ENCODE measurements around the gene OR2L2.
"Not testable (repeated sequence)": the region's sequence is repeated elsewhere in the genome, so short reads cannot be mapped to it uniquely, and the experiment has no call there.

Gene OR2L2

GRCh38 chr1:248055261-248055660, 25.4 kb downstream of the OR2L2 start:
- DNase-seq (ENCODE audit: low read depth): no peak
- Histone ChIP-seq H3K9ac (ENCODE audit: low read length) (no peak overlapping the region), H3K27me3 (replicated peaks; ENCODE audit: control insufficient read depth, insufficient read depth, low read length) (no peaks in the 10 kb centered on the region), H3K9me3 (ENCODE audit: control insufficient read depth, low read length) (peaks cover 12% of the 10 kb centered on the region), H3K4me1 (ENCODE audit: control insufficient read depth, insufficient read depth, low read length) (no peaks in the 10 kb centered on the region), H3K4me3 (ENCODE audit: low read length) (no peak overlapping the region), H3K36me3 (ENCODE audit: control insufficient read depth, insufficient read depth, low read length, severe bottlenecking) (no peaks in the 10 kb centered on the region)

GRCh38 chr1:248065071-248065470, 35.2 kb downstream of the OR2L2 start:
- H3K4me1 ChIP-seq (ENCODE audit: control insufficient read depth, insufficient read depth, low read length): no peaks in the 10 kb centered on the region

GRCh38 chr1:248065604-248066003, 35.7 kb downstream of the OR2L2 start:
- H3K27me3 ChIP-seq (replicated peaks; ENCODE audit: control insufficient read depth, insufficient read depth, low read length): no peaks in the 10 kb centered on the region
- H3K4me1 ChIP-seq (ENCODE audit: control insufficient read depth, insufficient read depth, low read length): no peaks in the 10 kb centered on the region
- no peaks in the 10 kb centered on the region for H3K9me3 ChIP-seq (ENCODE audit: control insufficient read depth, low read length)
- no peaks in the 10 kb centered on the region for H3K36me3 ChIP-seq (ENCODE audit: control insufficient read depth, insufficient read depth, low read length, severe bottlenecking)
- no peak for DNase-seq (ENCODE audit: low read depth)
- H3K4me3 ChIP-seq (ENCODE audit: low read length): no peak overlapping the region
- no peak overlapping the region for H3K9ac ChIP-seq (ENCODE audit: low read length)

More at GRCh38 chr1:248065071-248065470, 35.2 kb downstream of the OR2L2 start:
- no peaks in the 10 kb centered on the region for H3K27me3 ChIP-seq (replicated peaks; ENCODE audit: control insufficient read depth, insufficient read depth, low read length)
- H3K9ac ChIP-seq (ENCODE audit: low read length): no peak overlapping the region
- DNase-seq (ENCODE audit: low read depth): no peak
- no peaks in the 10 kb centered on the region for H3K9me3 ChIP-seq (ENCODE audit: control insufficient read depth, low read length)
- no peak overlapping the region for H3K4me3 ChIP-seq (ENCODE audit: low read length)
- H3K36me3 ChIP-seq (ENCODE audit: control insufficient read depth, insufficient read depth, low read length, severe bottlenecking): no peaks in the 10 kb centered on the region

GRCh38 chr1:248083864-248084263, 54.0 kb downstream of the OR2L2 start:
- not testable (repeated sequence) for H3K4me1 ChIP-seq (ENCODE audit: control insufficient read depth, insufficient read depth, low read length); H3K27me3 ChIP-seq (replicated peaks; ENCODE audit: control insufficient read depth, insufficient read depth, low read length); DNase-seq (ENCODE audit: low read depth); H3K9ac ChIP-seq (ENCODE audit: low read length); H3K36me3 ChIP-seq (ENCODE audit: control insufficient read depth, insufficient read depth, low read length, severe bottlenecking); H3K9me3 ChIP-seq (ENCODE audit: control insufficient read depth, low read length); H3K4me3 ChIP-seq (ENCODE audit: low read length)
